GM19397 (cell line): ENCODE measurements around the gene CGB3.
"Not testable (repeated sequence)": the region's sequence is repeated elsewhere in the genome, so short reads cannot be mapped to it uniquely, and the experiment has no call there.

Experiments used
- ATAC-seq: cut with Tn5 transposase; IDR thresholded peaks from one replicate; pipeline ENCODE4 v1.9.1; 2021; ENCODE audit warnings: mild to moderate bottlenecking, moderate library complexity; ENCODE audit not compliant: unreplicated experiment

Gene CGB3

GRCh38 chr19:49042666-49043065, 18.5 kb upstream of the CGB3 start:
- ATAC-seq = not testable (repeated sequence)

- ATAC-seq = no peak
Observed at GRCh38 chr19:49042177-49042576, 18.0 kb upstream of the CGB3 start.

GRCh38 chr19:49039736-49040135, 15.6 kb upstream of the CGB3 start:
- ATAC-seq = not testable (repeated sequence)

- not testable (repeated sequence) for ATAC-seq
Observed at GRCh38 chr19:49038557-49039276, 14.6 kb upstream of the CGB3 start.

GRCh38 chr19:49038111-49038510, 14.0 kb upstream of the CGB3 start:
- ATAC-seq = not testable (repeated sequence)

- not testable (repeated sequence) for ATAC-seq
Observed at GRCh38 chr19:49036815-49037214, 12.7 kb upstream of the CGB3 start, which contains the start of gene CGB1. CGB1 (minus strand) TSS chr19:49036895; CDS start chr19:49036711, 184 bp downstream.

- ATAC-seq = not testable (repeated sequence)
Observed at GRCh38 chr19:49031642-49032301, 7.6 kb upstream of the CGB3 start, which contains the start of gene CGB2. CGB2 (plus strand) TSS chr19:49031890; CDS start chr19:49032096, 206 bp downstream.

- ATAC-seq = not testable (repeated sequence)
Observed at GRCh38 chr19:49030323-49030722, 6.2 kb upstream of the CGB3 start.

- ATAC-seq = not testable (repeated sequence)
Observed at GRCh38 chr19:49029749-49030148, 5.6 kb upstream of the CGB3 start.

GRCh38 chr19:49028686-49029085, 4.6 kb upstream of the CGB3 start:
- not testable (repeated sequence) for ATAC-seq

- ATAC-seq = not testable (repeated sequence)
Observed at GRCh38 chr19:49025599-49025998, 1.5 kb upstream of the CGB3 start.

GRCh38 chr19:49025088-49025487, 955 bp upstream of the CGB3 start:
- ATAC-seq = not testable (repeated sequence)

GRCh38 chr19:49022116-49022515, 2.0 kb downstream of the CGB3 start:
- ATAC-seq = no peak

GRCh38 chr19:49020931-49021895, 2.9 kb downstream of the CGB3 start:
- no peak for ATAC-seq

- no peak for ATAC-seq
Observed at GRCh38 chr19:49020342-49020741, 3.8 kb downstream of the CGB3 start.

- ATAC-seq = no peak
Observed at GRCh38 chr19:49019242-49019932, 4.7 kb downstream of the CGB3 start.

- ATAC-seq = not testable (repeated sequence)
Observed at GRCh38 chr19:49018388-49019241, 5.5 kb downstream of the CGB3 start.

GRCh38 chr19:49017666-49018351, 6.3 kb downstream of the CGB3 start:
- ATAC-seq = no peak
